ENCODE data around the gene CRHR2.

DNA sequence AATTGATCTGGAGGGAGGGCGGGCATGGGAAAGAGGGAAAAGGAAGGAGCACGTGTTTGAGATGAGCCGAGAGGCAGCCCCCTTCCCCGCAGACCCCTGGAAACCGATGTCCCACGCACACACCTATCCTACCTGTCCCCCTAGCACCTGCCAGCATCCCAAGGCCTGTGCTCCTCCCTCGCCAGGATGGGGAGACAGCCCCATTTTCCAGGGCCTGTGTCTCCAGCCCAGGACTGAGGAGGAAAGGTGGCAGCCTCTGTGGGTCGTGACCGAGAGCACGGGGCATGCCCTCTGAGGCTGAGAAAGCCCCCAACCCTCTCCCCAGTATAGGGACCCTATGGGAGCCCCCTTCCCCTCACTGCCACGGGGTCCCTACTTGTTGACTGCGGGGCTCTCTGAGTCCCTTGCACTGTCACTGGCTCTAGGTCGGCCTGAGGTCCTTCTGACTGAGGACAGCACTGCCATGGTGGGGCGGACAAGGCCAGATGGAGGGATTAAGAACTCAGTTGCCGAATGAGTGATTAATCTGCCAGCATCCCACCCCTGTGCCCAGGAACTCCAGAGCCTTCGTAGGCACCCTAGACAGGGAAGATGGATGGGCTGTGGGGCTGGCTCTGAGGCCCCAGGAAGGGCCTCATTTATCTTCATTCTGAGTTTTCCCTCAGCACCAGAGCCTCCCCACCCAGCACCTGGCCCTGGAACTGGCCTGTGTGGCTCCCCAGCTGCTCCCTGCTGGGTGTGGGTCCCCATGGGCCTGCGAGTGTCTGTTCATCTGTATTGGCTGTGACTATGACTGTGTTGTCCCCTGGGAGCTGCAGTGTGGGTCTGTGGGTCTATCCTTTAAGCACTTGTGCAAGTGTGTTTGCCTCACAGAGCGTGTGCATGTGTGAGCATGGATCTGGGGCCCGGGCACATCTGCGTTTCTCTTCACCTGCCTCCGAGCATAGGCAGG lies 26.0 kb downstream of the CRHR2 start:
- TF ChIP-seq, protein P1, sequence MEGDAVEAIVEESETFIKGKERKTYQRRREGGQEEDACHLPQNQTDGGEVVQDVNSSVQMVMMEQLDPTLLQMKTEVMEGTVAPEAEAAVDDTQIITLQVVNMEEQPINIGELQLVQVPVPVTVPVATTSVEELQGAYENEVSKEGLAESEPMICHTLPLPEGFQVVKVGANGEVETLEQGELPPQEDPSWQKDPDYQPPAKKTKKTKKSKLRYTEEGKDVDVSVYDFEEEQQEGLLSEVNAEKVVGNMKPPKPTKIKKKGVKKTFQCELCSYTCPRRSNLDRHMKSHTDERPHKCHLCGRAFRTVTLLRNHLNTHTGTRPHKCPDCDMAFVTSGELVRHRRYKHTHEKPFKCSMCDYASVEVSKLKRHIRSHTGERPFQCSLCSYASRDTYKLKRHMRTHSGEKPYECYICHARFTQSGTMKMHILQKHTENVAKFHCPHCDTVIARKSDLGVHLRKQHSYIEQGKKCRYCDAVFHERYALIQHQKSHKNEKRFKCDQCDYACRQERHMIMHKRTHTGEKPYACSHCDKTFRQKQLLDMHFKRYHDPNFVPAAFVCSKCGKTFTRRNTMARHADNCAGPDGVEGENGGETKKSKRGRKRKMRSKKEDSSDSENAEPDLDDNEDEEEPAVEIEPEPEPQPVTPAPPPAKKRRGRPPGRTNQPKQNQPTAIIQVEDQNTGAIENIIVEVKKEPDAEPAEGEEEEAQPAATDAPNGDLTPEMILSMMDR (conservative IDR thresholded peaks at IDR 0.05 in 1 of 2, IDR thresholded peaks at IDR 0.05 in 1 of 2; ENCODE audit: low read depth in 1 of 2, low read length in 2 of 2): no peak
- no peak for TF ChIP-seq EZH2 (IDR thresholded peaks at IDR 0.05; ENCODE audit: low read length, missing control alignments)

All from fibroblast of lung (primary cell).